ENCODE data around the gene RABL6. TPM values are rescaled to one million over a fixed set of nuclear protein-coding genes. Genes with fewer than 3 reads are reported as not detected.

RABL6 gene
- total and polyA plus RNA-seq, 2 of the 4 experiments (the other 2 are of a cell fraction), result 37.1 to 47.5 TPM

GRCh38 chr9:136851941-136852663 lies 44.4 kb downstream of the RABL6 start, which contains the start of gene MAMDC4:
MAMDC4 (plus strand) TSS chr9:136852346; CDS start chr9:136852417, 71 bp downstream.
- Histone ChIP-seq H4K20me1 (ENCODE audit: insufficient read depth, low read length) (peaks cover 12% of the 10 kb centered on the region), H3K56ac (ENCODE audit: extremely low read depth, insufficient read depth, low read length) (no peak within 1 kb of the TSS), H3K36me3 (ENCODE audit: control insufficient read depth, insufficient read depth, low read length) (peaks cover 14% of the 10 kb centered on the region; the same call in 1 of the 2 replicates), H2BK5ac (ENCODE audit: low read depth, low read length, poor library complexity, severe bottlenecking) (no peak within 1 kb of the TSS), H2AK5ac (ENCODE audit: low read depth, low read length) (no peak within 1 kb of the TSS), H4K5ac (ENCODE audit: low read depth, low read length) (no peak within 1 kb of the TSS), H4K8ac (ENCODE audit: low read depth in 2 of 2, low read length in 2 of 2) (no peak within 1 kb of the TSS), H3K4ac (ENCODE audit: low read depth, low read length) (no peak within 1 kb of the TSS), H3K9me1 (ENCODE audit: insufficient read depth, low read length) (no peaks in the 10 kb centered on the region), H3K4me1 (ENCODE audit: control insufficient read depth, insufficient read depth, low read length) (peaks cover 7% of the 10 kb centered on the region), H2BK120ac (ENCODE audit: low read depth, low read length) (no peak within 1 kb of the TSS), H3K4me3 (ENCODE audit: insufficient read depth, low read depth, low read length) (no peak within 1 kb of the TSS), H3K14ac (replicated peaks; ENCODE audit: low read depth, low read length) (no peak within 1 kb of the TSS), H3K27ac (ENCODE audit: insufficient read depth, low read length) (no peak within 1 kb of the TSS), H4K91ac (ENCODE audit: insufficient read depth, low read depth, low read length) (no peak within 1 kb of the TSS), H3K27me3 (ENCODE audit: control insufficient read depth, insufficient read depth, low read length) (peaks cover under 1% of the 10 kb centered on the region; the same call in 1 of the 2 replicates), H2BK15ac (ENCODE audit: low read depth, low read length) (no peak within 1 kb of the TSS), H2BK20ac (ENCODE audit: low read depth, low read length) (no peak within 1 kb of the TSS), H3K9ac (ENCODE audit: low read depth, low read length) (no peak within 1 kb of the TSS), H3K9me3 (ENCODE audit: control insufficient read depth, insufficient read depth, low read length) (no peaks in the 10 kb centered on the region), H2AK9ac (replicated peaks; ENCODE audit: low read depth, low read length, poor library complexity) (peak within 1 kb of the TSS; percentile 81), H2AFZ (replicated peaks; ENCODE audit: low read length, poor library complexity) (no peak within 1 kb of the TSS), H3K4me2 (ENCODE audit: low read depth, low read length) (no peak within 1 kb of the TSS), H3K23ac (ENCODE audit: low read depth, low read length) (no peak within 1 kb of the TSS), H3K79me1 (ENCODE audit: low read depth in 1 of 2, low read length in 2 of 2) (peaks cover 9 to 21% of the 10 kb centered on the region in 2 experiments; a peak in 2 of 4 replicates), H3K18ac (ENCODE audit: low read depth, low read length) (no peak within 1 kb of the TSS)
- ChIA-PET CTCF (no interaction called here), POLR2A (ENCODE audit: unreplicated experiment) (no interaction called here)
- in situ Hi-C loops (cut with MboI; ENCODE audit: low sequenced_read_pairs) (no loop called here), intact Hi-C loops (cut with micrococcal nuclease) (no loop called here), dilution Hi-C loops (cut with HindIII; ENCODE audit: low sequenced_read_pairs, unreplicated experiment) (no loop called here)
- BruUV-seq (replicated peaks), result no TSS peak
- no peak for TF ChIP-seq ELK1 (IDR thresholded peaks at IDR 0.05; ENCODE audit: borderline replicate concordance, low read depth, low read length)
- no peak for TF ChIP-seq CTCF (conservative IDR thresholded peaks at IDR 0.05; ENCODE audit: low read depth, low read length)
- TF ChIP-seq MAFK (IDR thresholded peaks at IDR 0.05; ENCODE audit: low read depth, low read length), result no peak
- no peak for TF ChIP-seq POLR2A (IDR thresholded peaks at IDR 0.05; ENCODE audit: low read depth, low read length)
- TF ChIP-seq MAZ (IDR thresholded peaks at IDR 0.05; ENCODE audit: borderline replicate concordance, low read depth, low read length), result no peak
- no peak for TF ChIP-seq CEBPB (IDR thresholded peaks at IDR 0.05; ENCODE audit: low read depth, low read length)
- TF ChIP-seq NFE2L2 (IDR thresholded peaks at IDR 0.05; ENCODE audit: low read depth, low read length), result no peak
- no peak for TF ChIP-seq MXI1 (IDR thresholded peaks at IDR 0.05; ENCODE audit: borderline replicate concordance, low read depth, low read length)
- no peak for TF ChIP-seq FOS (IDR thresholded peaks at IDR 0.05; ENCODE audit: low read depth, low read length)
- no peak for TF ChIP-seq RAD21 (IDR thresholded peaks at IDR 0.05; ENCODE audit: low read length)
- TF ChIP-seq USF2 (IDR thresholded peaks at IDR 0.05; ENCODE audit: low read depth, low read length), result no peak
- TF ChIP-seq CHD1 (IDR thresholded peaks at IDR 0.05; ENCODE audit: low read depth, low read length), result no peak
- no peak for TF ChIP-seq RCOR1 (IDR thresholded peaks at IDR 0.05; ENCODE audit: insufficient replicate concordance, low read length)
- no peak for TF ChIP-seq SMC3 (IDR thresholded peaks at IDR 0.05; ENCODE audit: low read depth, low read length)
- TF ChIP-seq BHLHE40 (IDR thresholded peaks at IDR 0.05; ENCODE audit: low read depth, low read length), result no peak
- no peak for DNase-seq
- ATAC-seq (ENCODE audit: low read depth), result no peak
- 96% methylated on average over 10 of the region's 23 CpGs; no CpG with 5 or more reads in 1 of the 2 experiments for WGBS, 2 experiments (ENCODE audit: extremely low coverage in 2 of 2, insufficient read length in 1 of 2)

Data from IMR-90 (cell line).